K562 (cell line): Measurements from ENCODE around the gene WWOX. TPM values are rescaled to one million over a fixed set of nuclear protein-coding genes. Genes with fewer than 3 reads are reported as not detected.

Experiments used
- ATAC-seq: fragments of 200-7000 bp; cut with Tn5 transposase; 3 replicates; pipeline ENCODE4 v1.9.1; 2020; ENCODE audit warnings: moderate library complexity
- BruUV-seq: library from RNA; stranded (reverse); fragments of 400-500 nt; replicated peaks from 2 replicates; lab custom pipeline; 2021; lab: Mats Ljungman, UMichigan
- CTCF ChIA-PET: fragments of 300-600 bp; formaldehyde crosslinking; extraction: SDS; loops from one replicate; lab custom pipeline; 2021; ENCODE audit warnings: low intra/inter-chr PET ratio; lab: Yijun Ruan, JAX
- POLR2A ChIA-PET: fragments of 300-600, 350-650 bp; sonication (Branson Sonifier 250); formaldehyde crosslinking; extraction: SDS; loops from one replicate; lab custom pipeline; 2021; ENCODE audit warnings: antibody characterized with exemption, inconsistent platforms; lab: Yijun Ruan, JAX
- DNase-seq, 4 experiments: peaks; one replicate each; pipeline versions ENCODE4 v3.0.0 to v3.0.0-alpha.2; 2011 to 2018; ENCODE audit warnings: low spot score in 3 of 4, mixed read lengths in 3 of 4; ENCODE audit errors: extremely low read depth in 1 of 4
- FAIRE-seq: peaks from 2 replicates; lab custom pipeline; 2011; peaks lifted over from hg19 to GRCh38; lab: Jason Lieb, UNC
- H2AFZ ChIP-seq: 2 replicates; pipeline ENCODE4 v1.6.0; 2011; ENCODE audit warnings: low read depth, low read length, control low read depth, inconsistent platforms
- H3K27ac ChIP-seq: fragments of 200-600 bp; 3 replicates; pipeline ENCODE4 v1.8.0; 2011; ENCODE audit warnings: low read depth, mild to moderate bottlenecking, control low read depth, inconsistent platforms, low read length, moderate library complexity, mixed read lengths; ENCODE audit errors: extremely low read depth
- H3K27me3 ChIP-seq, 2 experiments: fragments of 300-600 bp in 1 of 2; 2 replicates in 1 of 2; 3 replicates in 1 of 2; pipeline versions ENCODE4 v1.6.0 to v1.8.0; 2011; ENCODE audit warnings: inconsistent platforms in 2 of 2, low read length in 2 of 2, mild to moderate bottlenecking in 1 of 2, mixed read lengths in 1 of 2, moderate library complexity in 1 of 2; ENCODE audit not compliant: control insufficient read depth in 2 of 2, insufficient read depth in 2 of 2
- H3K36me3 ChIP-seq: fragments of 300-600 bp; 3 replicates; pipeline ENCODE4 v1.8.0; 2011; ENCODE audit warnings: mild to moderate bottlenecking, low read length, inconsistent platforms; ENCODE audit not compliant: control insufficient read depth, insufficient read depth
- H3K4me1 ChIP-seq, 2 experiments: fragments of 200-600 bp in 1 of 2; replicated peaks in 1 of 2; 2 replicates in 1 of 2; 3 replicates in 1 of 2; pipeline versions ENCODE4 v1.5.1 to v1.8.0; 2011; ENCODE audit warnings: inconsistent platforms in 2 of 2, low read length in 2 of 2, mild to moderate bottlenecking in 1 of 2, mixed read lengths in 1 of 2, moderate library complexity in 1 of 2; ENCODE audit not compliant: control insufficient read depth in 2 of 2, insufficient read depth in 2 of 2
- H3K4me2 ChIP-seq: 2 replicates; pipeline ENCODE4 v1.6.1; 2011; ENCODE audit warnings: low read length, control low read depth, inconsistent platforms, mixed read lengths; ENCODE audit not compliant: insufficient read depth
- H3K4me3 ChIP-seq: fragments of 200-600 bp; sonication (generic), shearing (Covaris generic); 2 replicates; pipeline ENCODE4 v1.5.1; 2016; ENCODE audit warnings: control low read depth, inconsistent platforms
- H3K79me2 ChIP-seq: fragments of 200-600 bp; 3 replicates; pipeline ENCODE4 v1.8.0; 2011; ENCODE audit warnings: low read length, inconsistent platforms; ENCODE audit not compliant: control insufficient read depth, insufficient read depth
- H3K9ac ChIP-seq, 2 experiments: 2 replicates each; pipeline versions ENCODE4 v1.6.0 to v1.6.1; 2011; ENCODE audit warnings: low read depth in 2 of 2, low read length in 2 of 2, control low read depth in 1 of 2, inconsistent platforms in 1 of 2, mild to moderate bottlenecking in 1 of 2, mixed read lengths in 1 of 2; ENCODE audit not compliant: insufficient read depth in 1 of 2
- H3K9me1 ChIP-seq: one replicate; pipeline ENCODE4 v1.6.0; 2011; ENCODE audit warnings: inconsistent platforms, mild to moderate bottlenecking, low read length, moderate library complexity; ENCODE audit not compliant: control insufficient read depth, insufficient read depth
- H3K9me3 ChIP-seq: replicated peaks from 2 replicates; pipeline ENCODE4 v1.5.1; 2011; ENCODE audit warnings: low read depth, low read length, inconsistent platforms; ENCODE audit not compliant: control insufficient read depth, insufficient read depth
- H4K20me1 ChIP-seq: replicated peaks from 2 replicates; pipeline ENCODE4 v1.6.1; 2011; ENCODE audit warnings: low read length, inconsistent platforms, mixed read lengths; ENCODE audit not compliant: control insufficient read depth, insufficient read depth
- FOXP4 ChIP-seq: sonication (generic); formaldehyde crosslinking; IDR thresholded peaks from 2 replicates; pipeline ENCODE4 v1.8.0; 2022; ENCODE audit warnings: mild to moderate bottlenecking, missing genetic modification reagents, borderline replicate concordance
- FUS ChIP-seq: fragments of 200-400 bp; formaldehyde crosslinking; optimal IDR thresholded peaks from 2 replicates; pipeline ENCODE3; 2017; ENCODE audit warnings: low read depth, low read length
- GTF2A2 ChIP-seq: IDR thresholded peaks from 2 replicates; pipeline ENCODE4 v1.6.1; 2016; ENCODE audit warnings: mild to moderate bottlenecking, missing genetic modification characterization, missing compliant biosample characterization
- HDAC6 ChIP-seq: IDR thresholded peaks from 2 replicates; pipeline ENCODE4 v1.6.1; 2012; ENCODE audit warnings: low read depth, mild to moderate bottlenecking, control low read depth, inconsistent platforms, low read length, moderate library complexity
- KLF13 ChIP-seq: fragments of 450-650 bp; IDR thresholded peaks from 2 replicates; pipeline ENCODE4 v1.6.1; 2016; ENCODE audit warnings: missing genetic modification characterization, low read depth, mild to moderate bottlenecking, missing compliant biosample characterization, moderate library complexity, borderline replicate concordance
- MYBL2 ChIP-seq, 2 experiments: fragments of 450-650 bp in 1 of 2; sonication (generic) in 1 of 2; formaldehyde crosslinking in 1 of 2; IDR thresholded peaks; 2 replicates each; pipeline versions ENCODE4 v1.6.1 to v1.8.1; 2017 to 2022; ENCODE audit warnings: borderline replicate concordance in 1 of 2, inconsistent platforms in 1 of 2, low read depth in 1 of 2, mild to moderate bottlenecking in 1 of 2, missing genetic modification reagents in 1 of 2, moderate library complexity in 1 of 2
- NFIC ChIP-seq: fragments of 450-650 bp; IDR thresholded peaks from 2 replicates; pipeline ENCODE4 v1.6.1; 2017; ENCODE audit warnings: mild to moderate bottlenecking, inconsistent platforms
- RBM34 ChIP-seq: fragments of 200-400 bp; formaldehyde crosslinking; IDR thresholded peaks from 2 replicates; pipeline ENCODE4 v1.6.1; 2018; ENCODE audit warnings: low read length, borderline replicate concordance; ENCODE audit not compliant: insufficient read depth
- RFX7 ChIP-seq: fragments of 250-450 bp; sonication (Bioruptor Pico); IDR thresholded peaks from 2 replicates; pipeline ENCODE4 v1.5.1; 2021; ENCODE audit warnings: mild to moderate bottlenecking
- STAT6 ChIP-seq: sonication (generic); formaldehyde crosslinking; IDR thresholded peaks from 2 replicates; pipeline ENCODE4 v1.8.1; 2023; ENCODE audit warnings: mild to moderate bottlenecking, missing genetic modification reagents
- YY1 ChIP-seq, 3 experiments: IDR thresholded peaks; 2 replicates each; pipeline ENCODE4 v1.6.1; 2011; ENCODE audit warnings: low read length in 2 of 3, mild to moderate bottlenecking in 2 of 3, moderate library complexity in 2 of 3, borderline replicate concordance in 1 of 3, control low read depth in 1 of 3, low read depth in 1 of 3; ENCODE audit not compliant: insufficient read depth in 3 of 3, insufficient replicate concordance in 2 of 3, control insufficient read depth in 1 of 3, insufficient read length in 1 of 3; ENCODE audit errors: extremely low read depth in 1 of 3
- ZFP1 ChIP-seq: fragments of 450-650 bp; formaldehyde crosslinking; IDR thresholded peaks from 2 replicates; pipeline ENCODE4 v1.4.0; 2020; ENCODE audit warnings: mild to moderate bottlenecking, mixed read lengths
- ZNF146 ChIP-seq: IDR thresholded peaks from one replicate; pipeline ENCODE4 v1.6.1; 2018; ENCODE audit warnings: missing compliant biosample characterization; ENCODE audit not compliant: unreplicated experiment
- WGBS: fragments of 100-300 bp; shearing (Covaris generic); methylation state at CpG from one replicate; pipeline ENCODE4 v1.1.6; 2016; ENCODE audit warnings: low coverage, mixed read lengths; ENCODE audit not compliant: insufficient coverage; ENCODE audit errors: missing lambda C conversion rate; 5-methylcytosine and 5-hydroxymethylcytosine counted together
- in situ Hi-C: fragments of 300-500 bp; cut with MboI; formaldehyde crosslinking; loops from 4 replicates; pipeline ENCODE4 v1.15.0; 2018; ENCODE audit warnings: inconsistent platforms, mixed read lengths
- intact Hi-C: fragments of 100-400 bp; cut with micrococcal nuclease; formaldehyde crosslinking; loops from 2 replicates; pipeline ENCODE4 v1.14.2; 2022
- polyA plus RNA-seq, 8 experiments: library from polyadenylated mRNA; depleted of rRNA in 4 of 8; stranded (reverse) in 5 of 8; unstranded in 3 of 8; fragments of >200 nt; fragmentation: Nextera tagmentation in 2 of 8; fragmentation: Illumina TruSeq in 1 of 8; extraction: Ambion mirVana in 2 of 8; extraction: Trizol in 1 of 8; gene quantifications; 2 replicates each; pipeline versions ENCODE4 v1.2.1 to v1.2.3, GENCODE V29; 2011 to 2014; ENCODE audit warnings: inconsistent platforms in 1 of 8, missing spikeins in 1 of 8
- total RNA-seq, 7 experiments: library from RNA; depleted of rRNA in 6 of 7; stranded (reverse); fragments of >200 nt in 6 of 7; fragmentation: Illumina TruSeq in 2 of 7; extraction: Trizol in 2 of 7; gene quantifications; 2 replicates each; pipeline versions ENCODE4 v1.2.1 to v1.2.3, GENCODE V29; 2011 to 2021; ENCODE audit warnings: low replicate concordance in 1 of 7
- TF ChIP-seq, protein P1 (sequence below): fragments of 450-650 bp; IDR thresholded peaks from 2 replicates; pipeline ENCODE4 v1.6.1; 2017; ENCODE audit warnings: antibody characterized with exemption

The WWOX gene
- total and polyA plus RNA-seq, 9 of the 15 experiments (the other 6 are each of a cell fraction or from before 2014, with no cell fraction given), result 1.6 to 22.7 (median 8.1) TPM

DNA sequence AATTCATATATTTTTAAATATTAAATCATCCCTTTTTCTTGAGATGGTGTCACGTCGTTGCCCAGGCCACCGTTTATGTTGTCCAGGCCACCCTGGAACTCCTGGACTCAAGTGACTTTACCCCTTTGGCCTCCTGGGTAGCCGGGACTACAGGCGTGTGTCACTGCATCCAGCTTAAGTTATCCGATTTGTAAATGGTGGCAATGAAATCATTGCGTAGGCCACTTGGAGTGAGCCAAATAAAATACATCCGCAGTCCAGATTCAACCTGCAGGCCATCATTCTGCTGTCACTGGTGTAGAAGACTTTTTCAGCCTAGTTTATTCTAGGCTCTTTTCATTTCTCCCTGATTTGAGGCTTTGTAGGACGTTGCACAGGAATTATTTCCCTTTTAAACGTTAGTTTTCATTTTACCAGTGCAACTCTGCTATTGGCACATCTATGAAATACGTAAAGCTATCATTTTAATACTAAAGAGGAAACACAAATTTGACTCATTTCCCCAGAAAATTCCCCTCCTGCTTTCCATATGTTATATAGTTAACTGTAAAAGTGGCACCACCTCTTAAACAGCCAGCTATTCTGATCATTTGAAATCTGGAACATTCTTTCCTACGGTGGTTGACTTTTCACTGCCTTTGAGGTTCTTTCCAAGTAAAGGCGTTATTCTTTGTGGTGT, 1051.3 kb downstream of the WWOX start:
- no peak overlapping the region for H3K9ac ChIP-seq
- H3K4me1 ChIP-seq, result no peaks in the 10 kb centered on the region
- DNase-seq (no peak), ATAC-seq (no peak), FAIRE-seq (no peak)
- peaks cover 10 to 23% of the 10 kb centered on the region in 2 experiments for H3K27me3 ChIP-seq
- H3K4me3 ChIP-seq, result no peak overlapping the region
- no peaks in the 10 kb centered on the region for H3K9me3 ChIP-seq
- no TSS peak for BruUV-seq
- ChIA-PET CTCF (no interaction called here), POLR2A (no interaction called here)
- in situ Hi-C loops (no loop called here), intact Hi-C loops (no loop called here)
- H3K36me3 ChIP-seq, result no peaks in the 10 kb centered on the region
- WGBS, result under 1% methylated on average over 13 of the region's 13 CpGs
- H4K20me1 ChIP-seq, result no peaks in the 10 kb centered on the region
- no peak overlapping the region for H2AFZ ChIP-seq
- H3K9me1 ChIP-seq, result no peaks in the 10 kb centered on the region
- no peaks in the 10 kb centered on the region for H3K79me2 ChIP-seq
- H3K4me2 ChIP-seq, result no peak overlapping the region
- no peak overlapping the region for H3K27ac ChIP-seq
- TF ChIP-seq NFIC, result no peak
- TF ChIP-seq ZNF146 (CRISPR knock-in tag), result no peak
- no peak for TF ChIP-seq HDAC6
- TF ChIP-seq STAT6 (CRISPR knock-in tag), result no peak
- TF ChIP-seq ZFP1, result no peak
- no peak for TF ChIP-seq FUS
- TF ChIP-seq, protein P1, sequence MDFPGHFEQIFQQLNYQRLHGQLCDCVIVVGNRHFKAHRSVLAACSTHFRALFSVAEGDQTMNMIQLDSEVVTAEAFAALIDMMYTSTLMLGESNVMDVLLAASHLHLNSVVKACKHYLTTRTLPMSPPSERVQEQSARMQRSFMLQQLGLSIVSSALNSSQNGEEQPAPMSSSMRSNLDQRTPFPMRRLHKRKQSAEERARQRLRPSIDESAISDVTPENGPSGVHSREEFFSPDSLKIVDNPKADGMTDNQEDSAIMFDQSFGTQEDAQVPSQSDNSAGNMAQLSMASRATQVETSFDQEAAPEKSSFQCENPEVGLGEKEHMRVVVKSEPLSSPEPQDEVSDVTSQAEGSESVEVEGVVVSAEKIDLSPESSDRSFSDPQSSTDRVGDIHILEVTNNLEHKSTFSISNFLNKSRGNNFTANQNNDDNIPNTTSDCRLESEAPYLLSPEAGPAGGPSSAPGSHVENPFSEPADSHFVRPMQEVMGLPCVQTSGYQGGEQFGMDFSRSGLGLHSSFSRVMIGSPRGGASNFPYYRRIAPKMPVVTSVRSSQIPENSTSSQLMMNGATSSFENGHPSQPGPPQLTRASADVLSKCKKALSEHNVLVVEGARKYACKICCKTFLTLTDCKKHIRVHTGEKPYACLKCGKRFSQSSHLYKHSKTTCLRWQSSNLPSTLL, result no peak
- no peak for TF ChIP-seq MYBL2 (IDR thresholded peaks at IDR 0.05; ENCODE audit: low read depth)
- TF ChIP-seq MYBL2 (CRISPR knock-in tag; IDR thresholded peaks at IDR 0.05; ENCODE audit: borderline replicate concordance), result no peak
- TF ChIP-seq RBM34, result no peak
- TF ChIP-seq YY1 (IDR thresholded peaks at IDR 0.05; ENCODE audit: borderline replicate concordance in 1 of 3, control insufficient read depth in 1 of 3, extremely low read depth in 1 of 3, insufficient read depth in 3 of 3, insufficient read length in 1 of 3, insufficient replicate concordance in 2 of 3, low read depth in 1 of 3, low read length in 2 of 3), result no peak
- TF ChIP-seq RFX7, result no peak
- TF ChIP-seq FOXP4 (CRISPR knock-in tag), result no peak
- no peak for TF ChIP-seq KLF13 (tag)
- no peak for TF ChIP-seq GTF2A2
